Smooth muscle cell (in vitro differentiated cells): ENCODE data around the gene SPIB. TPM values are rescaled to one million over a fixed set of nuclear protein-coding genes. Genes with fewer than 3 reads are reported as not detected.

Source experiments
- DNase-seq: peaks from one replicate; lab custom pipeline; 2025; ENCODE audit not compliant: unreplicated experiment; lab: John Stamatoyannopoulos, UW
- H2AFZ ChIP-seq: fragments of 200-600 bp; sonication (generic); 2 replicates; pipeline ENCODE4 v1.6.0; 2016; ENCODE audit warnings: antibody characterized with exemption, low read depth, mild to moderate bottlenecking
- H3F3A ChIP-seq: fragments of 200-600 bp; sonication (generic); 2 replicates; pipeline ENCODE4 v1.6.0; 2017; ENCODE audit warnings: antibody characterized with exemption, low read depth
- H3K27ac ChIP-seq: fragments of 200-600 bp; sonication (generic); 2 replicates; pipeline ENCODE4 v1.5.1; 2016; ENCODE audit warnings: low read depth, mild to moderate bottlenecking
- H3K27me3 ChIP-seq: fragments of 200-600 bp; sonication (generic); 2 replicates; pipeline ENCODE4 v1.6.1; 2016; ENCODE audit warnings: low read depth, mild to moderate bottlenecking
- H3K36me3 ChIP-seq: fragments of 200-600 bp; sonication (generic); 2 replicates; pipeline ENCODE4 v1.5.1; 2016; ENCODE audit warnings: low read depth
- H3K4me1 ChIP-seq: fragments of 200-600 bp; sonication (generic); 2 replicates; pipeline ENCODE4 v1.5.1; 2016; ENCODE audit warnings: low read depth
- H3K4me2 ChIP-seq: fragments of 200-600 bp; sonication (generic); 2 replicates; pipeline ENCODE4 v1.6.0; 2016; ENCODE audit warnings: mild to moderate bottlenecking
- H3K4me3 ChIP-seq: fragments of 200-600 bp; sonication (generic); 2 replicates; pipeline ENCODE4 v1.5.1; 2016; ENCODE audit warnings: mild to moderate bottlenecking
- H3K79me2 ChIP-seq: fragments of 200-600 bp; sonication (generic); 2 replicates; pipeline ENCODE4 v1.6.0; 2016; ENCODE audit warnings: low read depth, mild to moderate bottlenecking
- H3K9ac ChIP-seq: fragments of 200-600 bp; sonication (generic); 2 replicates; pipeline ENCODE4 v1.6.0; 2016; ENCODE audit warnings: low read depth
- H3K9me3 ChIP-seq: fragments of 200-600 bp; sonication (generic); replicated peaks from 2 replicates; pipeline ENCODE4 v1.5.1; 2016; ENCODE audit warnings: low read depth
- H4K20me1 ChIP-seq: fragments of 200-600 bp; sonication (generic); 2 replicates; pipeline ENCODE4 v1.6.0; 2016; ENCODE audit warnings: low read depth
- WGBS: methylation state at CpG from one replicate; pipeline ENCODE4 v1.1.7; 2016; ENCODE audit warnings: low lambda C conversion rate; 5-methylcytosine and 5-hydroxymethylcytosine counted together
- polyA plus RNA-seq: library from polyadenylated mRNA; unstranded; fragments of >200 nt; fragmentation: Nextera tagmentation; extraction: Ambion mirVana; gene quantifications from 2 replicates; pipeline ENCODE4 v1.2.1, GENCODE V29; 2016
- total RNA-seq: library from RNA; depleted of rRNA; stranded (reverse); fragments of >200 nt; gene quantifications from 2 replicates; pipeline ENCODE4 v1.2.3, GENCODE V29; 2014
- TF ChIP-seq, protein P1 (sequence below): fragments of 200-600 bp; sonication (generic); IDR thresholded peaks from 2 replicates; pipeline ENCODE4 v1.5.1; 2017; ENCODE audit warnings: borderline replicate concordance, mild to moderate bottlenecking, antibody characterized with exemption; ENCODE audit not compliant: insufficient read depth, poor library complexity, severe bottlenecking

SPIB gene
- total and polyA plus RNA-seq, 2 experiments from 2014 or later: not detected

DNA sequence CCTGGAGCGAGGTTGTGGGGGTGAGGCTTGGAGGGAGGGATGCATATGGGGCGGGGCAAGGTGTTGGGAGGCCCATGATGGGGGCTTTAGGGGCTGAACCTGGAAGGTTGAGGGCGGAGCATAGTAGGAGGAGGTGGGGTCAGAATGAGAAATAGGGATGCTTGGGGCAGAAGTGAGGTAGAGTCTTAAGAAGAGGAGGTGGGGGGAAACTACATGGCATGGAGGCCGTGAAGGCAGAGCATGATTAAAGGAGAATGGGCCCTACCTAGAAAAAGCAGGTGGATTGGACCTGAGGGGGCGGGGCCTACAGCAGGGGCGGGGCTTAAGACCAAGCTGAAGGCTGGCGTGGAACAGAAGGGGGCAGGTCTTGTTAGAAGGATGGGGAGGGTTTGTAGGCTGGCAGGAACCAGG, 41.7 kb upstream of the SPIB start:
- no peaks in the 10 kb centered on the region for H3K4me1 ChIP-seq
- H3K9me3 ChIP-seq: no peaks in the 10 kb centered on the region
- no peaks in the 10 kb centered on the region for H3F3A ChIP-seq
- H3K4me2 ChIP-seq: no peak overlapping the region
- H3K4me3 ChIP-seq: peak overlapping the region; percentile 77
- no peak for DNase-seq
- no peaks in the 10 kb centered on the region for H3K27me3 ChIP-seq
- H3K27ac ChIP-seq: no peak overlapping the region
- H3K79me2 ChIP-seq: no peaks in the 10 kb centered on the region
- no peak overlapping the region for H3K9ac ChIP-seq
- 53% methylated on average over 4 of the region's 7 CpGs for WGBS
- no peaks in the 10 kb centered on the region for H3K36me3 ChIP-seq
- H4K20me1 ChIP-seq: peaks cover 12% of the 10 kb centered on the region
- TF ChIP-seq, protein P1, sequence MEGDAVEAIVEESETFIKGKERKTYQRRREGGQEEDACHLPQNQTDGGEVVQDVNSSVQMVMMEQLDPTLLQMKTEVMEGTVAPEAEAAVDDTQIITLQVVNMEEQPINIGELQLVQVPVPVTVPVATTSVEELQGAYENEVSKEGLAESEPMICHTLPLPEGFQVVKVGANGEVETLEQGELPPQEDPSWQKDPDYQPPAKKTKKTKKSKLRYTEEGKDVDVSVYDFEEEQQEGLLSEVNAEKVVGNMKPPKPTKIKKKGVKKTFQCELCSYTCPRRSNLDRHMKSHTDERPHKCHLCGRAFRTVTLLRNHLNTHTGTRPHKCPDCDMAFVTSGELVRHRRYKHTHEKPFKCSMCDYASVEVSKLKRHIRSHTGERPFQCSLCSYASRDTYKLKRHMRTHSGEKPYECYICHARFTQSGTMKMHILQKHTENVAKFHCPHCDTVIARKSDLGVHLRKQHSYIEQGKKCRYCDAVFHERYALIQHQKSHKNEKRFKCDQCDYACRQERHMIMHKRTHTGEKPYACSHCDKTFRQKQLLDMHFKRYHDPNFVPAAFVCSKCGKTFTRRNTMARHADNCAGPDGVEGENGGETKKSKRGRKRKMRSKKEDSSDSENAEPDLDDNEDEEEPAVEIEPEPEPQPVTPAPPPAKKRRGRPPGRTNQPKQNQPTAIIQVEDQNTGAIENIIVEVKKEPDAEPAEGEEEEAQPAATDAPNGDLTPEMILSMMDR: no peak
- H2AFZ ChIP-seq: no peak overlapping the region

DNA sequence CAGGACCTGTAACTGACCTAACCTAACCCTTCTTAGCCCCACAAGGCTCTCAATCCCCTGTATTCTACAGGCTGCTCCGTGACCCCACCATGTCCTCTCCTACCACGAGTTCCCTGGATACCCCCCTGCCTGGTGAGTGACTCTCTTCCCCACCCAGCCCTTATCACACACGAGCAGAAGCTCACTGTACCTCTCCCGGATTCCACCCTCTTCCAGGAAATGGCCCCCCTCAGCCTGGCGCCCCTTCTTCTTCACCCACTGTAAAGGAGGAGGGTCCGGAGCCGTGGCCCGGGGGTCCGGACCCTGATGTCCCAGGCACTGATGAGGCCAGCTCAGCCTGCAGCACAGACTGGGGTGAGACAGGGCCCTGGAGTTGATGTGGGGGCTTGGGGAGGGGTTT, 41.2 kb upstream of the SPIB start:
- H4K20me1 ChIP-seq: peaks cover 12% of the 10 kb centered on the region
- DNase-seq: no peak
- H3K4me3 ChIP-seq: no peak overlapping the region
- no peak overlapping the region for H3K9ac ChIP-seq
- H3F3A ChIP-seq: no peaks in the 10 kb centered on the region
- WGBS: 98% methylated on average over 9 of the region's 9 CpGs
- H3K4me1 ChIP-seq: no peaks in the 10 kb centered on the region
- H3K79me2 ChIP-seq: no peaks in the 10 kb centered on the region
- no peak overlapping the region for H2AFZ ChIP-seq
- H3K27ac ChIP-seq: no peak overlapping the region
- no peaks in the 10 kb centered on the region for H3K27me3 ChIP-seq
- no peaks in the 10 kb centered on the region for H3K36me3 ChIP-seq
- no peak overlapping the region for H3K4me2 ChIP-seq
- H3K9me3 ChIP-seq: no peaks in the 10 kb centered on the region
- TF ChIP-seq, protein P1: no peak

DNA sequence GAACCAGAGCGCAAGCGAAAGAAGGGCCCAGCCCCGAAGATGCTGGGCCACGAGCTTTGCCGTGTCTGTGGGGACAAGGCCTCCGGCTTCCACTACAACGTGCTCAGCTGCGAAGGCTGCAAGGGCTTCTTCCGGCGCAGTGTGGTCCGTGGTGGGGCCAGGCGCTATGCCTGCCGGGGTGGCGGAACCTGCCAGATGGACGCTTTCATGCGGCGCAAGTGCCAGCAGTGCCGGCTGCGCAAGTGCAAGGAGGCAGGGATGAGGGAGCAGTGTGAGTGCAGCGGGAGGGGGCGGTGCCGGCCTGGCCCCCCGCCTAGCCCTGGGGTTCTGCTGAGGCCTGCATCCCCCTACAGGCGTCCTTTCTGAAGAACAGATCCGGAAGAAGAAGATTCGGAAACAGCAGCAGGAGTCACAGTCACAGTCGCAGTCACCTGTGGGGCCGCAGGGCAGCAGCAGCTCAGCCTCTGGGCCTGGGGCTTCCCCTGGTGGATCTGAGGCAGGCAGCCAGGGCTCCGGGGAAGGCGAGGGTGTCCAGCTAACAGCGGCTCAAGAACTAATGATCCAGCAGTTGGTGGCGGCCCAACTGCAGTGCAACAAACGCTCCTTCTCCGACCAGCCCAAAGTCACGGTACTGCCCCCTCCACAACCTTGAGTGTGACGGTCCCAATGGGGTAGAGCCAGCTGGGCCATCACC, 40.4 kb upstream of the SPIB start:
- Histone ChIP-seq H3K27me3 (no peaks in the 10 kb centered on the region), H3K4me3 (no peak overlapping the region), H3K9ac (no peak overlapping the region), H4K20me1 (peaks cover 12% of the 10 kb centered on the region), H3K79me2 (no peaks in the 10 kb centered on the region), H2AFZ (no peak overlapping the region), H3K27ac (no peak overlapping the region), H3K4me2 (no peak overlapping the region), H3F3A (no peaks in the 10 kb centered on the region), H3K9me3 (no peaks in the 10 kb centered on the region), H3K36me3 (no peaks in the 10 kb centered on the region), H3K4me1 (no peaks in the 10 kb centered on the region)
- WGBS: 99% methylated on average over 36 of the region's 36 CpGs
- TF ChIP-seq, protein P1: no peak
- DNase-seq: no peak

DNA sequence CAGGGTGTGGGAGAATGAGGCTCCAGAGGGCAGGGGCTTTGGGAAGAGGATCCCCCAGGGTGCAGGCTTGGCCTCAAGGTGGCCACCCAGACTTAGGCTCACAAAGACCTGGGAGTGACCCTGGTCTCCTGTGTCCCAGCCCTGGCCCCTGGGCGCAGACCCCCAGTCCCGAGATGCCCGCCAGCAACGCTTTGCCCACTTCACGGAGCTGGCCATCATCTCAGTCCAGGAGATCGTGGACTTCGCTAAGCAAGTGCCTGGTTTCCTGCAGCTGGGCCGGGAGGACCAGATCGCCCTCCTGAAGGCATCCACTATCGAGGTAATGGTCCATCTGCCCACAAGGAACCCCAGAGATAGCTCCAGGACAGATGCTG, 39.9 kb upstream of the SPIB start:
- no peak for DNase-seq
- Histone ChIP-seq H3K4me3 (no peak overlapping the region), H3K27ac (no peak overlapping the region), H3K9ac (no peak overlapping the region), H3F3A (no peaks in the 10 kb centered on the region), H3K4me1 (no peaks in the 10 kb centered on the region), H4K20me1 (peaks cover 12% of the 10 kb centered on the region), H3K9me3 (no peaks in the 10 kb centered on the region), H3K27me3 (no peaks in the 10 kb centered on the region), H3K36me3 (no peaks in the 10 kb centered on the region), H3K79me2 (no peaks in the 10 kb centered on the region), H2AFZ (no peak overlapping the region), H3K4me2 (no peak overlapping the region)
- 100% methylated on average over 8 of the region's 10 CpGs for WGBS
- TF ChIP-seq, protein P1: no peak
